ENCODE measurements around the gene ANKH. TPM values are rescaled to one million over a fixed set of nuclear protein-coding genes. Genes with fewer than 3 reads are reported as not detected.
A peak's percentile ranks its signal among the peaks of the same experiment; 100 is the strongest.

ANKH gene
- polyA plus RNA-seq, 1 donor (not counting 4 experiments of a cell fraction or from before 2014, with no cell fraction given), result 13.8 TPM

DNA sequence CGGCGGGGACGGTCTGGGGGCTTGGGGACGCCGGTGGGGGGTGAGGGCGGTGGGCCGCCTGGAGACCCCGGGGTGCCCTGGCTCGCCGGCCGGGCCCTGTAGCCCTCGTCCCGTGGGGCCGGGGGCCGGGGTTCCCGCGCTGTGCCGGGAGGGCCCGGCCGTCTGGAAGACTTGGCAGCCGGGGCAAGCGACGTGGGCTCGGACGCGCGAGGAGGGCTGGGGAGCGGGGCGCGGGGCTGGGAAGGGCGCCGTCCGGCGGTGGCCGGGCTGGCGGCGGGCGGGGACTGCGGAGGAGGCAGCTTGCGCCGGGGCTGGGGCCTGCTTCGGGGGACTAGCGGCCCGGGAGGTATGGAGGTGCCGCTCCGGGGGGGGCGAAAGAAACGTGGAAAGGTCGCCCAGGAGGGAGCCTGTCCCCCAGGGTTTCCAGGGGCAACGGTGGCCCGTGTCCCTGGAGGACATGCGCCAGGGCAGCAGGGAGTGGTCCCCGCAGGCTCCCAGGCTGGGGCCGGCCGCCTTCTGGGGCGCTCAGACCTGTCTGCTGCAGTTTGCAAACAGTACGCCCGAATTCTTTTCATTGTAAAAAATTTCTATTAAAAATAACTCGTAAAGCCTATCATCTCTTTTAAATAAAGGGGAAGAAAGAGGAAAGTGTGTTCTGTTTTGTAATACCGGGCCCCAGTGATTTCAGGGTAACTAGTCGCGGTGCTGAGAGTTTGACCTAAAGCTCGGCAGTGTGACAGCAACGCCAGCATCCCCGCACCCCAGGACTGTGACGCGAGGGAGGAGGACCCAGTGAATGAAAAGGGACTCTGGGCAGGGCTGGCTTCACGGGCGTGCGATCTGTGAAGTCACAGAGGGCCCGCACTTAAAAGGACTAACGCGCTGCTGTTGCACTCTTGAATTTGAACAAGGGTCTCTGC lies 752 bp upstream of the ANKH start:
- no peaks in the 10 kb centered on the region for H3K36me3 ChIP-seq (ENCODE audit: control insufficient read depth in 2 of 2, extremely low read depth in 1 of 2, insufficient read depth in 2 of 2, low read length in 2 of 2)
- no peak for DNase-seq (ENCODE audit: low read depth, low spot score)
- H3K4me3 ChIP-seq (ENCODE audit: control insufficient read depth in 2 of 3, extremely low read depth in 1 of 3, insufficient read depth in 2 of 3, low read depth in 1 of 3, low read length in 3 of 3), result peak overlapping the region; percentile 52 to 62 (median 54)
- H3K27me3 ChIP-seq (ENCODE audit: control insufficient read depth, extremely low read depth, insufficient read depth, low read length), result no peaks in the 10 kb centered on the region
- no peaks in the 10 kb centered on the region for H3K79me2 ChIP-seq (ENCODE audit: control insufficient read depth, insufficient read depth, low read length)
- H3K4me2 ChIP-seq (ENCODE audit: control insufficient read depth, extremely low read depth, insufficient read depth, low read depth, low read length), result peak overlapping the region; percentile 75
- no peak for TF ChIP-seq EZH2 (IDR thresholded peaks at IDR 0.05; ENCODE audit: low read length)
- TF ChIP-seq CTCF (optimal IDR thresholded peaks at IDR 0.05 in 1 of 3, IDR thresholded peaks at IDR 0.05 in 1 of 3, conservative IDR thresholded peaks at IDR 0.05 in 1 of 3; ENCODE audit: extremely low read depth in 1 of 3, insufficient read depth in 2 of 3, low read length in 3 of 3), result peak in 2 of 3 experiments; percentile 5 to 28
- peak overlapping the region; percentile 6 for H3K27ac ChIP-seq (ENCODE audit: control insufficient read depth, insufficient read depth, low read length)
- peak overlapping the region; percentile 70 for H3K9ac ChIP-seq (ENCODE audit: control insufficient read depth, extremely low read depth, insufficient read depth, low read length)
- H3K9me1 ChIP-seq (ENCODE audit: control insufficient read depth, extremely low read depth, insufficient read depth, low read length), result no peaks in the 10 kb centered on the region
- H4K20me1 ChIP-seq (ENCODE audit: control insufficient read depth, extremely low read depth, insufficient read depth, low read length), result no peaks in the 10 kb centered on the region
- dilution Hi-C loops (cut with MboI; ENCODE audit: extremely low pct_ligation_motif_present, low sequenced_read_pairs), result no loop called here
- peak overlapping the region; percentile 63 for H2AFZ ChIP-seq (ENCODE audit: control insufficient read depth, low read length)
- H3K9me3 ChIP-seq (ENCODE audit: control insufficient read depth, low read depth, low read length), result no peaks in the 10 kb centered on the region
- peaks cover 15% of the 10 kb centered on the region for H3K4me1 ChIP-seq (ENCODE audit: control insufficient read depth, extremely low read depth, insufficient read depth, low read length)
- no peak for FAIRE-seq

- H3K36me3 ChIP-seq (ENCODE audit: control insufficient read depth in 2 of 2, extremely low read depth in 1 of 2, insufficient read depth in 2 of 2, low read length in 2 of 2), result no peaks in the 10 kb centered on the region
- H3K9ac ChIP-seq (ENCODE audit: control insufficient read depth, extremely low read depth, insufficient read depth, low read length), result peak overlapping the region; percentile 48
- peak overlapping the region; percentile 82 for H3K4me2 ChIP-seq (ENCODE audit: control insufficient read depth, extremely low read depth, insufficient read depth, low read depth, low read length)
- no peak overlapping the region for H3K27ac ChIP-seq (ENCODE audit: control insufficient read depth, insufficient read depth, low read length)
- peak overlapping the region; percentile 61 to 88 (median 77) for H3K4me3 ChIP-seq (ENCODE audit: control insufficient read depth in 2 of 3, extremely low read depth in 1 of 3, insufficient read depth in 2 of 3, low read depth in 1 of 3, low read length in 3 of 3)
- peak; percentile 43 for FAIRE-seq
- H3K4me1 ChIP-seq (ENCODE audit: control insufficient read depth, extremely low read depth, insufficient read depth, low read length), result peaks cover 15% of the 10 kb centered on the region
- no peaks in the 10 kb centered on the region for H3K9me3 ChIP-seq (ENCODE audit: control insufficient read depth, low read depth, low read length)
- no peaks in the 10 kb centered on the region for H3K79me2 ChIP-seq (ENCODE audit: control insufficient read depth, insufficient read depth, low read length)
- dilution Hi-C loops (cut with MboI; ENCODE audit: extremely low pct_ligation_motif_present, low sequenced_read_pairs), result no loop called here
- H4K20me1 ChIP-seq (ENCODE audit: control insufficient read depth, extremely low read depth, insufficient read depth, low read length), result no peaks in the 10 kb centered on the region
- no peak for DNase-seq (ENCODE audit: low read depth, low spot score)
- TF ChIP-seq EZH2 (IDR thresholded peaks at IDR 0.05; ENCODE audit: low read length) (no peak), CTCF (optimal IDR thresholded peaks at IDR 0.05 in 1 of 3, IDR thresholded peaks at IDR 0.05 in 1 of 3, conservative IDR thresholded peaks at IDR 0.05 in 1 of 3; ENCODE audit: extremely low read depth in 1 of 3, insufficient read depth in 2 of 3, low read length in 3 of 3) (peak in 1 of 3 experiments; percentile 17)
- H2AFZ ChIP-seq (ENCODE audit: control insufficient read depth, low read length), result peak overlapping the region; percentile 47
- H3K27me3 ChIP-seq (ENCODE audit: control insufficient read depth, extremely low read depth, insufficient read depth, low read length), result no peaks in the 10 kb centered on the region
- no peaks in the 10 kb centered on the region for H3K9me1 ChIP-seq (ENCODE audit: control insufficient read depth, extremely low read depth, insufficient read depth, low read length)
Observed at GRCh38 chr5:14870337-14871213, 1.0 kb downstream of the ANKH start.
